GM19395 (cell line): Measurements from ENCODE around the gene ADIPOR2.
"Not testable (repeated sequence)": the region's sequence is repeated elsewhere in the genome, so short reads cannot be mapped to it uniquely, and the experiment has no call there.

Experiments used
- ATAC-seq: cut with Tn5 transposase; IDR thresholded peaks from one replicate; pipeline ENCODE4 v1.9.1; 2021; ENCODE audit warnings: mild to moderate bottlenecking, moderate library complexity; ENCODE audit not compliant: unreplicated experiment

Gene ADIPOR2

GRCh38 chr12:1702713-1703112 lies 11.8 kb downstream of the ADIPOR2 start:
- no peak for ATAC-seq

- ATAC-seq, result no peak
Observed at GRCh38 chr12:1703771-1704722, 13.2 kb downstream of the ADIPOR2 start.

- ATAC-seq, result no peak
Observed at GRCh38 chr12:1705774-1706631, 15.1 kb downstream of the ADIPOR2 start.

- no peak for ATAC-seq
Observed at GRCh38 chr12:1706632-1706980, 15.7 kb downstream of the ADIPOR2 start.

GRCh38 chr12:1707051-1707450 lies 16.2 kb downstream of the ADIPOR2 start:
- no peak for ATAC-seq

GRCh38 chr12:1709968-1710367 lies 19.1 kb downstream of the ADIPOR2 start:
- not testable (repeated sequence) for ATAC-seq

- not testable (repeated sequence) for ATAC-seq
Observed at GRCh38 chr12:1710870-1711269, 20.0 kb downstream of the ADIPOR2 start.

GRCh38 chr12:1711536-1712211 lies 20.8 kb downstream of the ADIPOR2 start:
- not testable (repeated sequence) for ATAC-seq

- ATAC-seq, result not testable (repeated sequence)
Observed at GRCh38 chr12:1712305-1712704, 21.4 kb downstream of the ADIPOR2 start.

GRCh38 chr12:1712852-1713251 lies 22.0 kb downstream of the ADIPOR2 start:
- ATAC-seq, result not testable (repeated sequence)

- not testable (repeated sequence) for ATAC-seq
Observed at GRCh38 chr12:1713783-1714348, 23.0 kb downstream of the ADIPOR2 start.

- ATAC-seq, result not testable (repeated sequence)
Observed at GRCh38 chr12:1715459-1715858, 24.6 kb downstream of the ADIPOR2 start.

- no peak for ATAC-seq
Observed at GRCh38 chr12:1716215-1716862, 25.5 kb downstream of the ADIPOR2 start.

- ATAC-seq, result no peak
Observed at GRCh38 chr12:1716911-1717310, 26.0 kb downstream of the ADIPOR2 start.

GRCh38 chr12:1719139-1719538 lies 28.3 kb downstream of the ADIPOR2 start:
- ATAC-seq, result no peak

- ATAC-seq, result no peak
Observed at GRCh38 chr12:1720494-1720893, 29.6 kb downstream of the ADIPOR2 start.

- ATAC-seq, result no peak
Observed at GRCh38 chr12:1723721-1724120, 32.9 kb downstream of the ADIPOR2 start.

- ATAC-seq, result no peak
Observed at GRCh38 chr12:1724250-1724649, 33.4 kb downstream of the ADIPOR2 start.

- no peak for ATAC-seq
Observed at GRCh38 chr12:1726753-1727152, 35.9 kb downstream of the ADIPOR2 start.

- ATAC-seq, result no peak
Observed at GRCh38 chr12:1728824-1729223, 38.0 kb downstream of the ADIPOR2 start.
